B cell (primary cell): ENCODE data around the gene ITPRIP. TPM values are rescaled to one million over a fixed set of nuclear protein-coding genes. Genes with fewer than 3 reads are reported as not detected.

Experiments used
- ATAC-seq: fragments of 200-7000 bp; cut with Tn5 transposase; one replicate; pipeline ENCODE4 v1.10.0; 2021; ENCODE audit warnings: low read depth, mild to moderate bottlenecking, moderate number of reproducible peaks, moderate library complexity
- CTCF ChIA-PET: fragments of 350-600 bp; sonication (Branson Sonifier 250); formaldehyde crosslinking; loops from one replicate; lab custom pipeline; 2021; ENCODE audit warnings: antibody characterized with exemption, inconsistent platforms; lab: Charles Lee
- POLR2A ChIA-PET: fragments of 350-600 bp; sonication (Branson Sonifier 250); formaldehyde crosslinking; loops from one replicate; lab custom pipeline; 2021; ENCODE audit warnings: antibody characterized with exemption; lab: Charles Lee
- DNase-seq: peaks from one replicate; pipeline ENCODE4 v3.0.0; 2013
- H2AFZ ChIP-seq: 2 replicates; pipeline ENCODE4 v1.6.1; 2012; ENCODE audit warnings: mild to moderate bottlenecking, low read depth, low read length; ENCODE audit not compliant: insufficient read depth, poor library complexity, severe bottlenecking
- H3K27ac ChIP-seq, 2 donors: 1 replicate in 1 of 2; 2 replicates in 1 of 2; pipeline ENCODE4 v1.5.1; 2012 to 2013; ENCODE audit warnings: low read length in 2 of 2, mild to moderate bottlenecking in 2 of 2, moderate library complexity in 1 of 2
- H3K27me3 ChIP-seq, 4 experiments: fragments of 200-600 bp in 1 of 4; sonication (generic) in 1 of 4; replicated peaks in 1 of 4; 1 replicate in 2 of 4; 2 replicates in 2 of 4; pipeline versions ENCODE4 v1.6.1 to v1.7.0; 2013 to 2016; ENCODE audit warnings: low read length in 3 of 4, mild to moderate bottlenecking in 2 of 4, mixed read lengths in 1 of 4, moderate library complexity in 1 of 4; ENCODE audit not compliant: insufficient read depth in 4 of 4, control insufficient read depth in 3 of 4; ENCODE audit errors: control extremely low read depth in 1 of 4
- H3K36me3 ChIP-seq, 2 experiments: replicated peaks in 1 of 2; 1 replicate in 1 of 2; 2 replicates in 1 of 2; pipeline versions ENCODE4 v1.6.1 to v1.7.1; 2013; ENCODE audit warnings: low read length in 1 of 2; ENCODE audit not compliant: insufficient read depth in 2 of 2, control insufficient read depth in 1 of 2; ENCODE audit errors: control extremely low read depth in 1 of 2, extremely low read depth in 1 of 2
- H3K4me1 ChIP-seq, 2 donors: fragments of 200-600 bp in 1 of 2; sonication (generic) in 1 of 2; 1 replicate in 1 of 2; 2 replicates in 1 of 2; pipeline versions ENCODE4 v1.5.1 to v1.6.1; 2013 to 2017; ENCODE audit warnings: low read length in 2 of 2; ENCODE audit not compliant: control insufficient read depth in 2 of 2, insufficient read depth in 2 of 2
- H3K4me2 ChIP-seq: replicated peaks from 2 replicates; pipeline ENCODE3; 2012; ENCODE audit warnings: mild to moderate bottlenecking, low read depth, low read length; ENCODE audit not compliant: poor library complexity, severe bottlenecking
- H3K4me3 ChIP-seq, 5 experiments: fragments of 200-600 bp in 1 of 5; sonication (generic) in 1 of 5; 1 replicate in 3 of 5; 2 replicates in 2 of 5; pipeline versions ENCODE4 v1.5.1 to v1.7.0; 2011 to 2016; ENCODE audit warnings: low read length in 4 of 5, mild to moderate bottlenecking in 4 of 5, low read depth in 2 of 5, control low read depth in 1 of 5, moderate library complexity in 1 of 5; ENCODE audit not compliant: insufficient read depth in 1 of 5; ENCODE audit errors: control extremely low read depth in 1 of 5, extremely low read depth in 1 of 5
- H3K79me2 ChIP-seq: fragments of 200-600 bp; sonication (generic); one replicate; pipeline ENCODE4 v1.6.0; 2016; ENCODE audit warnings: low read length; ENCODE audit not compliant: control insufficient read depth, insufficient read depth
- H3K9ac ChIP-seq: fragments of 200-600 bp; sonication (generic); 2 replicates; pipeline ENCODE4 v1.6.1; 2017; ENCODE audit warnings: mild to moderate bottlenecking, low read length, moderate library complexity
- H3K9me3 ChIP-seq, 3 donors: one replicate each; pipeline versions ENCODE4 v1.6.1 to v1.7.1; 2013; ENCODE audit warnings: low read length in 2 of 3; ENCODE audit not compliant: control insufficient read depth in 2 of 3, insufficient read depth in 1 of 3; ENCODE audit errors: control extremely low read depth in 1 of 3
- H4K20me1 ChIP-seq: 2 replicates; pipeline ENCODE4 v1.6.0; 2012; ENCODE audit warnings: mild to moderate bottlenecking, low read length; ENCODE audit not compliant: insufficient read depth, control insufficient read depth, poor library complexity, severe bottlenecking
- H3K27ac Mint-ChIP-seq: one replicate; pipeline ENCODE4 v1.8.0; 2021; ENCODE audit warnings: mixed read lengths
- H3K27me3 Mint-ChIP-seq: one replicate; pipeline ENCODE4 v1.8.0; 2021; ENCODE audit warnings: mixed read lengths
- H3K4me1 Mint-ChIP-seq: one replicate; pipeline ENCODE4 v1.8.0; 2021; ENCODE audit warnings: mixed read lengths
- H3K4me3 Mint-ChIP-seq: one replicate; pipeline ENCODE4 v1.8.0; 2021; ENCODE audit warnings: mixed read lengths
- H3K9me3 Mint-ChIP-seq: one replicate; pipeline ENCODE4 v1.8.0; 2022; ENCODE audit warnings: mixed read lengths; ENCODE audit not compliant: insufficient read depth
- EZH2 ChIP-seq: IDR thresholded peaks from 2 replicates; pipeline ENCODE4 v1.6.1; 2012; ENCODE audit warnings: borderline replicate concordance, low read depth, mild to moderate bottlenecking, moderate library complexity, low read length; ENCODE audit not compliant: insufficient read depth, poor library complexity, severe bottlenecking
- WGBS: methylation state at CpG from one replicate; pipeline ENCODE4 v1.1.5; 2013; ENCODE audit warnings: missing lambda C conversion rate; ENCODE audit not compliant: insufficient coverage; 5-methylcytosine and 5-hydroxymethylcytosine counted together
- intact Hi-C: fragments of 100-400 bp; cut with micrococcal nuclease; formaldehyde crosslinking; loops from one replicate; pipeline ENCODE4 v1.10.0; 2022
- polyA plus RNA-seq: library from polyadenylated mRNA; depleted of rRNA; stranded (reverse); fragments of >200 nt; gene quantifications from 2 replicates; pipeline ENCODE4 v1.2.3, GENCODE V29; 2012
- total RNA-seq, 2 donors: library from RNA; stranded (reverse); fragments of 120-200 nt in 1 of 2; gene quantifications; 1 replicate in 1 of 2; 2 replicates in 1 of 2; pipeline versions ENCODE4 v1.2.3 to v1.2.4, GENCODE V29; 2013 to 2022
- TF ChIP-seq, protein P1 (sequence below): fragments of 200-600 bp; IDR thresholded peaks from one replicate; pipeline ENCODE4 v1.8.0; 2022; ENCODE audit warnings: antibody characterized with exemption, mild to moderate bottlenecking

Gene ITPRIP
- total and polyA plus RNA-seq, 2 donors (not counting 1 experiment from before 2014, with no cell fraction given): 22.5 to 28.5 TPM

GRCh38 chr10:104323760-104324201 lies 14.5 kb downstream of the ITPRIP start:
- intact Hi-C loops: loop anchor here (1.0 kb wide), 1 partner anchor 15 kb away; the partner anchor contains the start of gene ITPRIP
- Histone ChIP-seq H3K4me1 (peaks cover 94 to 98% of the 10 kb centered on the region in 2 donors), H2AFZ (no peak overlapping the region), H3K4me3 (no peak overlapping the region), H3K9ac (peak overlapping the region; percentile 47), H3K27ac (peak overlapping the region in 1 of 2 donors; percentile 68), H4K20me1 (peaks cover 100% of the 10 kb centered on the region), H3K79me2 (peaks cover 100% of the 10 kb centered on the region), H3K36me3 (peaks cover 0 to 13% of the 10 kb centered on the region in 2 experiments), H3K9me3 (peaks cover 0 to 4% (median 0%) of the 10 kb centered on the region in 3 donors), H3K27me3 (no peaks in the 10 kb centered on the region), H3K4me2 (peak overlapping the region; percentile 72)
- 97% methylated on average over 2 of the region's 4 CpGs for WGBS
- H3K4me3 Mint-ChIP-seq: peak overlapping the region; percentile 78
- H3K27ac Mint-ChIP-seq: peak overlapping the region; percentile 81
- ATAC-seq (no peak), DNase-seq (no peak)
- no peaks in the 10 kb centered on the region for H3K9me3 Mint-ChIP-seq
- no peak for TF ChIP-seq EZH2
- TF ChIP-seq, protein P1, sequence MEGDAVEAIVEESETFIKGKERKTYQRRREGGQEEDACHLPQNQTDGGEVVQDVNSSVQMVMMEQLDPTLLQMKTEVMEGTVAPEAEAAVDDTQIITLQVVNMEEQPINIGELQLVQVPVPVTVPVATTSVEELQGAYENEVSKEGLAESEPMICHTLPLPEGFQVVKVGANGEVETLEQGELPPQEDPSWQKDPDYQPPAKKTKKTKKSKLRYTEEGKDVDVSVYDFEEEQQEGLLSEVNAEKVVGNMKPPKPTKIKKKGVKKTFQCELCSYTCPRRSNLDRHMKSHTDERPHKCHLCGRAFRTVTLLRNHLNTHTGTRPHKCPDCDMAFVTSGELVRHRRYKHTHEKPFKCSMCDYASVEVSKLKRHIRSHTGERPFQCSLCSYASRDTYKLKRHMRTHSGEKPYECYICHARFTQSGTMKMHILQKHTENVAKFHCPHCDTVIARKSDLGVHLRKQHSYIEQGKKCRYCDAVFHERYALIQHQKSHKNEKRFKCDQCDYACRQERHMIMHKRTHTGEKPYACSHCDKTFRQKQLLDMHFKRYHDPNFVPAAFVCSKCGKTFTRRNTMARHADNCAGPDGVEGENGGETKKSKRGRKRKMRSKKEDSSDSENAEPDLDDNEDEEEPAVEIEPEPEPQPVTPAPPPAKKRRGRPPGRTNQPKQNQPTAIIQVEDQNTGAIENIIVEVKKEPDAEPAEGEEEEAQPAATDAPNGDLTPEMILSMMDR: no peak
- peaks cover 93% of the 10 kb centered on the region for H3K4me1 Mint-ChIP-seq
- CTCF ChIA-PET: interaction anchor here (0.8 to 23.3 kb wide), 3 partner anchors 16 to 24 kb away, joined by 3 to 594 read pairs (median 108); partner anchors contain the start of gene CFAP58
- POLR2A ChIA-PET: no interaction called here
- H3K27me3 Mint-ChIP-seq: no peaks in the 10 kb centered on the region

DNA sequence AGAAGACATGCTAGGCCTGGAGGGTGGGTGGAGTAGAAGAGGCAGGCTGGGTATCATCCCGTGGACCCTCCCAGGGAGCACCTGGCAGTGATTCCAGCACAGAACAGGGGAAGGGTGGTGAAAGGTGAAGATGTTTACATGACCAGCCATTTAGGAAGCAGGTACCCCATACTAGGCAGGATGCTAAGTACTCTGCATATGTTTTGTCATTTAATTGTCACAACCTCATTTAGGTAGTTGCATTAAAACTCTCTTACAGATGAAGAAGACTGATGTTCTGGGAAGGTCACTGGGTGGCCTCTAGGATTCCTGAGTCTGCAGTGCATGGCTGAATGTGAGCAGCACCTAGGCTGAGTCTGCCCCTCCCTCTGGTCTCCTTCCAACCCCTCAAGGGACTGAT lies 15.2 kb downstream of the ITPRIP start:
- DNase-seq (no peak), ATAC-seq (no peak)
- peaks cover 0 to 4% (median 0%) of the 10 kb centered on the region in 3 donors for H3K9me3 ChIP-seq
- H3K27ac Mint-ChIP-seq: peak overlapping the region; percentile 80
- no peak overlapping the region for H3K4me3 ChIP-seq
- H3K27ac ChIP-seq: peak overlapping the region in 1 of 2 donors; percentile 67
- no peaks in the 10 kb centered on the region for H3K27me3 Mint-ChIP-seq
- no peaks in the 10 kb centered on the region for H3K27me3 ChIP-seq
- peak overlapping the region; percentile 72 for H3K4me2 ChIP-seq
- H3K4me3 Mint-ChIP-seq: peak overlapping the region; percentile 58
- H3K4me1 ChIP-seq: peaks cover 94 to 98% of the 10 kb centered on the region in 2 donors
- WGBS: 100% methylated on average over 1 of the region's 1 CpG
- H3K9ac ChIP-seq: no peak overlapping the region
- no peaks in the 10 kb centered on the region for H3K9me3 Mint-ChIP-seq
- peaks cover 93% of the 10 kb centered on the region for H3K4me1 Mint-ChIP-seq
- TF ChIP-seq EZH2: no peak
- TF ChIP-seq, protein P1: no peak
- POLR2A ChIA-PET: no interaction called here
- no peak overlapping the region for H2AFZ ChIP-seq
- intact Hi-C loops: no loop called here
- H3K79me2 ChIP-seq: peaks cover 100% of the 10 kb centered on the region
- CTCF ChIA-PET: interaction anchor here (0.9 to 23.3 kb wide), 3 partner anchors 12 to 25 kb away, joined by 3 to 594 read pairs (median 108); partner anchors contain the start of gene CFAP58
- H3K36me3 ChIP-seq: peaks cover 0 to 17% of the 10 kb centered on the region in 2 experiments
- H4K20me1 ChIP-seq: peaks cover 100% of the 10 kb centered on the region
